HCT116 (cell line): ENCODE measurements around the gene SHISA3. TPM values are rescaled to one million over a fixed set of nuclear protein-coding genes. Genes with fewer than 3 reads are reported as not detected.

Experiments used
- ATAC-seq: fragments of 200-7000 bp; cut with Tn5 transposase; 2 replicates; pipeline ENCODE4 v1.9.1; 2020; ENCODE audit warnings: mild to moderate bottlenecking, moderate library complexity
- BruUV-seq: library from RNA; stranded (reverse); fragments of 400-500 nt; replicated peaks from 2 replicates; lab custom pipeline; 2021; lab: Mats Ljungman, UMichigan
- CTCF ChIA-PET: fragments of 300-600 bp; sonication (Branson Sonifier 250); formaldehyde crosslinking; loops from one replicate; lab custom pipeline; 2021; ENCODE audit warnings: antibody characterized with exemption; lab: Charles Lee
- POLR2A ChIA-PET: fragments of 300-600, 350-600 bp; sonication (Branson Sonifier 250); formaldehyde crosslinking; loops from one replicate; lab custom pipeline; 2021; ENCODE audit warnings: antibody characterized with exemption; lab: Charles Lee
- RAD21 ChIA-PET, 2 experiments: fragments of 300-600 bp; sonication (Branson Sonifier 250); formaldehyde crosslinking; loops; one replicate each; lab custom pipeline; 2023; ENCODE audit warnings: low total read pairs in 2 of 2; ENCODE audit not compliant: uncharacterized antibody in 2 of 2, unreplicated experiment in 2 of 2, low non-redundant PET in 1 of 2; lab: Charles Lee
- DNase-seq: peaks from one replicate; pipeline ENCODE4 v3.0.0-alpha.2; 2010; ENCODE audit warnings: low read depth, low spot score
- H2AFZ ChIP-seq: fragments of 200-600 bp; shearing (Covaris generic), sonication (generic); 2 replicates; pipeline ENCODE4 v1.6.1; 2017; ENCODE audit warnings: low read depth, mixed run types, mixed read lengths, antibody characterized with exemption, low read length; ENCODE audit not compliant: poor library complexity, severe bottlenecking
- H3K27ac ChIP-seq: 2 replicates; pipeline ENCODE4 v1.5.1; 2012; ENCODE audit warnings: low read depth, low read length
- H3K27me3 ChIP-seq: fragments of 200-600 bp; sonication (generic); 2 replicates; pipeline ENCODE4 v1.6.1; 2016; ENCODE audit warnings: mixed run types, low read length, mixed read lengths; ENCODE audit not compliant: insufficient read depth
- H3K36me3 ChIP-seq, 2 experiments: fragments of 200-500 bp in 1 of 2; fragments of 200-600 bp in 1 of 2; sonication (Bioruptor generic) in 1 of 2; sonication (generic) in 1 of 2; 2 replicates each; pipeline versions ENCODE4 v1.5.1 to v1.6.1; 2014 to 2016; ENCODE audit warnings: low read length in 2 of 2, inconsistent platforms in 1 of 2, mixed read lengths in 1 of 2, mixed run types in 1 of 2; ENCODE audit not compliant: insufficient read depth in 2 of 2, control insufficient read depth in 1 of 2
- H3K4me1 ChIP-seq, 2 experiments: fragments of 200-600 bp in 1 of 2; sonication (generic) in 1 of 2; 2 replicates each; pipeline versions ENCODE4 v1.5.1 to v1.6.1; 2012 to 2017; ENCODE audit warnings: low read length in 2 of 2, inconsistent platforms in 1 of 2, mild to moderate bottlenecking in 1 of 2, mixed read lengths in 1 of 2, mixed run types in 1 of 2, moderate library complexity in 1 of 2; ENCODE audit not compliant: insufficient read depth in 2 of 2, control insufficient read depth in 1 of 2
- H3K4me2 ChIP-seq: fragments of 200-600 bp; sonication (generic); 2 replicates; pipeline ENCODE4 v1.6.1; 2017; ENCODE audit warnings: mixed run types, low read length, mixed read lengths
- H3K4me3 ChIP-seq, 2 experiments: fragments of 200-600 bp in 1 of 2; sonication (generic) in 1 of 2; replicated peaks in 1 of 2; 2 replicates each; pipeline ENCODE4 v1.5.1; 2011 to 2016; ENCODE audit warnings: low read length in 2 of 2, control low read depth in 1 of 2, low read depth in 1 of 2, mild to moderate bottlenecking in 1 of 2, mixed read lengths in 1 of 2, mixed run types in 1 of 2
- H3K79me2 ChIP-seq: fragments of 200-600 bp; sonication (generic); 2 replicates; pipeline ENCODE4 v1.6.1; 2017; ENCODE audit warnings: mild to moderate bottlenecking, mixed run types, low read length, moderate library complexity, mixed read lengths; ENCODE audit not compliant: insufficient read depth
- H3K9ac ChIP-seq: fragments of 200-600 bp; sonication (generic); 2 replicates; pipeline ENCODE4 v1.6.1; 2016; ENCODE audit warnings: low read length, mixed read lengths
- H3K9me2 ChIP-seq: fragments of 200-600 bp; sonication (generic), shearing (Covaris generic); 2 replicates; pipeline ENCODE4 v1.6.1; 2017; ENCODE audit warnings: mixed run types, mild to moderate bottlenecking, moderate library complexity; ENCODE audit not compliant: insufficient read depth
- H3K9me3 ChIP-seq, 2 experiments: fragments of 200-500 bp in 1 of 2; fragments of 200-600 bp in 1 of 2; sonication (Bioruptor generic) in 1 of 2; sonication (generic) in 1 of 2; 2 replicates each; pipeline ENCODE4 v1.6.1; 2014 to 2017; ENCODE audit warnings: low read length in 2 of 2, mixed read lengths in 2 of 2, inconsistent platforms in 1 of 2, low read depth in 1 of 2, mild to moderate bottlenecking in 1 of 2, mixed run types in 1 of 2, moderate library complexity in 1 of 2; ENCODE audit not compliant: control insufficient read depth in 1 of 2, insufficient read depth in 1 of 2
- H4K20me1 ChIP-seq: fragments of 200-600 bp; sonication (generic), shearing (Covaris generic); 2 replicates; pipeline ENCODE4 v1.6.1; 2017; ENCODE audit warnings: mixed run types, mild to moderate bottlenecking, moderate library complexity; ENCODE audit not compliant: insufficient read depth
- ATF3 ChIP-seq: IDR thresholded peaks from 2 replicates; pipeline ENCODE4 v1.6.1; 2012
- CTCF ChIP-seq, 3 experiments: fragments of 200-600 bp in 1 of 3; sonication (generic) in 1 of 3; IDR thresholded peaks in 2 of 3; conservative IDR thresholded peaks in 1 of 3; 2 replicates each; pipeline ENCODE4 v1.5.1; 2012 to 2017; ENCODE audit warnings: low read depth in 2 of 3, low read length in 2 of 3, antibody characterized with exemption in 1 of 3, borderline replicate concordance in 1 of 3, control low read depth in 1 of 3, mild to moderate bottlenecking in 1 of 3, mixed read lengths in 1 of 3, mixed run types in 1 of 3, moderate library complexity in 1 of 3; ENCODE audit not compliant: insufficient read depth in 1 of 3
- EGR1 ChIP-seq: IDR thresholded peaks from 2 replicates; pipeline ENCODE4 v1.6.1; 2012; ENCODE audit warnings: low read depth
- ELF1 ChIP-seq: IDR thresholded peaks from 2 replicates; pipeline ENCODE4 v1.6.1; 2012; ENCODE audit warnings: low read depth, borderline replicate concordance
- JUND ChIP-seq: IDR thresholded peaks from 2 replicates; pipeline ENCODE4 v1.6.1; 2012
- POLR2A ChIP-seq: IDR thresholded peaks from 2 replicates; pipeline ENCODE4 v1.7.0; 2011; ENCODE audit warnings: borderline replicate concordance; ENCODE audit not compliant: insufficient read depth, insufficient read length; ENCODE audit errors: extremely low read depth
- POLR2AphosphoS5 ChIP-seq: IDR thresholded peaks from 2 replicates; pipeline ENCODE4 v1.6.1; 2011; ENCODE audit warnings: mild to moderate bottlenecking, low read depth, low read length, moderate library complexity
- SIN3A ChIP-seq: IDR thresholded peaks from 2 replicates; pipeline ENCODE4 v1.6.1; 2012; ENCODE audit warnings: low read depth
- SP1 ChIP-seq: IDR thresholded peaks from 2 replicates; pipeline ENCODE4 v1.6.1; 2012; ENCODE audit warnings: low read depth
- TCF7L2 ChIP-seq: IDR thresholded peaks from 2 replicates; pipeline ENCODE4 v1.7.0; 2011; ENCODE audit warnings: borderline replicate concordance, inconsistent platforms; ENCODE audit not compliant: insufficient read depth, insufficient read length; ENCODE audit errors: extremely low read depth
- YY1 ChIP-seq: IDR thresholded peaks from 2 replicates; pipeline ENCODE4 v1.6.1; 2011; ENCODE audit warnings: low read length, low read depth, moderate library complexity, mild to moderate bottlenecking; ENCODE audit not compliant: insufficient replicate concordance; ENCODE audit errors: extremely low read depth
- ZBTB33 ChIP-seq: IDR thresholded peaks from 2 replicates; pipeline ENCODE4 v1.6.1; 2011; ENCODE audit warnings: mild to moderate bottlenecking, low read length, moderate library complexity; ENCODE audit not compliant: insufficient replicate concordance; ENCODE audit errors: extremely low read depth
- intact Hi-C: fragments of 100-400 bp; cut with micrococcal nuclease; formaldehyde crosslinking; loops from 2 replicates; pipeline ENCODE4 v1.10.0; 2022
- total RNA-seq: library from RNA; stranded (reverse); gene quantifications from one replicate; pipeline ENCODE4 v1.2.1, GENCODE V29; 2021; ENCODE audit not compliant: unreplicated experiment

SHISA3 gene
- total RNA-seq, 1 experiment from 2014 or later = not detected

GRCh38 chr4:42360256-42360669, 37.0 kb upstream of the SHISA3 start:
- no peaks in the 10 kb centered on the region for H3K79me2 ChIP-seq
- BruUV-seq = no TSS peak
- ChIA-PET CTCF (interaction anchor here (0.9 kb wide), 2 partner anchors 11 to 160 kb away, joined by 3 read pairs; no protein-coding TSS in a partner anchor), POLR2A (no interaction called here), RAD21 (no interaction called here)
- no peak for DNase-seq
- H3K9ac ChIP-seq = no peak overlapping the region
- TF ChIP-seq SIN3A (no peak), ELF1 (no peak), YY1 (no peak), TCF7L2 (no peak), EGR1 (no peak), ZBTB33 (no peak), CTCF (IDR thresholded peaks at IDR 0.05 in 2 of 3, conservative IDR thresholded peaks at IDR 0.05 in 1 of 3; ENCODE audit: borderline replicate concordance in 1 of 3, insufficient read depth in 1 of 3, low read depth in 2 of 3, low read length in 2 of 3) (no peak), POLR2A (no peak), SP1 (no peak), ATF3 (no peak), JUND (no peak), POLR2AphosphoS5 (no peak)
- H3K9me3 ChIP-seq = no peaks in the 10 kb centered on the region
- peaks cover 36% of the 10 kb centered on the region for H3K27me3 ChIP-seq
- H3K4me3 ChIP-seq = no peak overlapping the region
- no peak overlapping the region for H3K4me2 ChIP-seq
- H3K27ac ChIP-seq = no peak overlapping the region
- no peaks in the 10 kb centered on the region for H3K36me3 ChIP-seq
- intact Hi-C loops = no loop called here
- ATAC-seq = no peak
- no peaks in the 10 kb centered on the region for H4K20me1 ChIP-seq
- H2AFZ ChIP-seq = no peak overlapping the region
- H3K9me2 ChIP-seq = no peaks in the 10 kb centered on the region
- no peaks in the 10 kb centered on the region for H3K4me1 ChIP-seq
